Stimulated activated CD4-positive, alpha-beta T cell treated with anti-CD3 and anti-CD28 coated beads, Interleukin-1b, Interleukin-23, amount 100 ng/mL, for 48 hours (primary cell): Measurements from ENCODE around the gene PMEL.
A peak's percentile ranks its signal among the peaks of the same experiment; 100 is the strongest.
"Not testable (repeated sequence)": the region's sequence is repeated elsewhere in the genome, so short reads cannot be mapped to it uniquely, and the experiment has no call there.

Experiments used
- DNase-seq: peaks from one replicate; pipeline ENCODE4 v3.0.0-alpha.2; 2020

The PMEL gene

GRCh38 chr12:55940065-55940732, 25.6 kb downstream of the PMEL start:
- DNase-seq, result peak; percentile 82

GRCh38 chr12:55938826-55939501, 26.9 kb downstream of the PMEL start:
- DNase-seq, result peak; percentile 73

- DNase-seq, result no peak
These were observed 27.9 kb downstream of the PMEL start for GRCh38 chr12:55937981-55938380.

DNA sequence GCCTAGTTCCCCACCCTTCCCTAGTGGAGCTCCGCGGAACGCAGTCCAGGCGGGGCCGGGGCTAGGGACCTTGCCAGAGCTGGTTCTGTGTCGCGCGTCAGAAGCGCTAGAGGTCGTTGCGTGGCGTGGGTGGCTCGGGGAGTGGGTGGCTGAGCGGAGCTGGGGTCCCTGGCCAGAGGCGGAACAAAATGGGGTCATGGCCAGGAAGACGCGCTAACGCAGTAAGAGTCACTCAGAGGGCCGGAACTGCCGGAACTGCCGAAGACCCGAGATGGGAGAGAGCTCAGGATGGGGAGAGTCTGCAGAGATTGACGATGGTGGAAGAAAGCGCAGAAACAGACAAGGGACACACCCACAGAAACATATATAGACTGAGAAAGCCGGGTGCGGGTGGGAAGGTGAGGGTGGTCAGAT, 30.1 kb downstream of the PMEL start:
- DNase-seq, result peak; percentile 37

GRCh38 chr12:55934773-55935172, 31.1 kb downstream of the PMEL start:
- no peak for DNase-seq

- DNase-seq, result no peak
These were observed 31.8 kb downstream of the PMEL start for GRCh38 chr12:55933799-55934742.

DNA sequence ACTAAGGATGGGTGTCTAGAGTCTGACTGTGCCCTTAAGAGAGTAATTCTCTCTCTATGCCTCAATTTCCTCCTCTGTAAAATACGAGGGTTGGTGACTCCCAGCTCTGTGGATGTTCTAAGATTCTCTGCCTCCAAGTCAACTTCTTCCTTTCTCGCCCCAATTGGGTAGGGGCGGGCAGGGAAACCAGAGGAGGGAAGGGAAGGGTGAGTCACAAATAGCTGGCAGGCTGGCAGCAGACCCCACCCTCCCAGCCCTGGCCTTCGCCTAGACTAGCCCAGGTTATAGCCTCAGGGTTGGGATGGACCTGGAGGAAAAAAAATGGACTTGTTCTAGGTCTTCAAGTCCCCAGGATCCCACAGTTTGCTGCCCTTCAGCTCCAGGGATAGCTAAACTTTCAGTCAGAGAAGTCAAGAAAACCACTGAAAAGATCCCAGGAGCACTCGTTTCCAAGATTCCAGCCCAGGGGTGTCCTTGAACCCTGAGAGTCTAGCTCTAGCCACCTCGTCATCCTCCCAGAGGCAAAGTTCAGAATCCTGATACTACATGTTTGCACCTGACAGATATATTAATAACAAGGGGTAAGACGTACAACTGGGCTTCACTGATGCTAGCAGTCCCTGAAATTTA, 32.6 kb downstream of the PMEL start:
- no peak for DNase-seq

- DNase-seq, result peak; percentile 43
These were observed 33.3 kb downstream of the PMEL start for GRCh38 chr12:55932551-55932910.

GRCh38 chr12:55931780-55932550, 33.9 kb downstream of the PMEL start:
- no peak for DNase-seq

GRCh38 chr12:55931317-55931779, 34.5 kb downstream of the PMEL start:
- no peak for DNase-seq

DNA sequence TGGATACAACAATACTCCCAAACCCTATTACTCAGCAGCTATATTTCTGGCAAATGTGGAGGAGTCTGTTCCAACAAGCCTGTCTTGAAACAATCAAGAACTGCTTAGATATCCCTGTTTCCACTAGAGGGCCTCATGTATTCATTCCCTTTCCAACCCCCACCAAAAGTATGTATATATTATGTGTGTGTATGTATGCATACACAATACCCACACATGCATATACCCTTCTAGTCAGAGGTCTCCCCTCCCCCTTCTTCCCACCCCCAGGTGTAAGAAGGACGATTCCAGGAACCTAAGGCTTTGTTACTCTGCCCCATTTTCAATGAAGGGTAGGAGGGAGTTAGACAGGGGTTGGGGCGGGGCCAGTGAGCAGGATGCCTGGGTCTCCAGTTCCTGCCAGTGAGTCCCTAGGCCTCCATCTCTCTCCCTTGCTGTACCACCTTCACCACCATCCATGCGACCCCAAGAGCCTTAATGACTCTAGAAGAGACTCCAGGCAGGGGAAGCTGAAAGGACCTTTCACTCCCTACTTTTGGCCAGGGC, 35.0 kb downstream of the PMEL start, which contains the start of gene DGKA:
Gene DGKA (plus strand): TSS at position 392 of the 546 bp plus-strand sequence. CDS start 5,342 bp downstream, outside the sequence.
- DNase-seq, result peak; percentile 87

DNA sequence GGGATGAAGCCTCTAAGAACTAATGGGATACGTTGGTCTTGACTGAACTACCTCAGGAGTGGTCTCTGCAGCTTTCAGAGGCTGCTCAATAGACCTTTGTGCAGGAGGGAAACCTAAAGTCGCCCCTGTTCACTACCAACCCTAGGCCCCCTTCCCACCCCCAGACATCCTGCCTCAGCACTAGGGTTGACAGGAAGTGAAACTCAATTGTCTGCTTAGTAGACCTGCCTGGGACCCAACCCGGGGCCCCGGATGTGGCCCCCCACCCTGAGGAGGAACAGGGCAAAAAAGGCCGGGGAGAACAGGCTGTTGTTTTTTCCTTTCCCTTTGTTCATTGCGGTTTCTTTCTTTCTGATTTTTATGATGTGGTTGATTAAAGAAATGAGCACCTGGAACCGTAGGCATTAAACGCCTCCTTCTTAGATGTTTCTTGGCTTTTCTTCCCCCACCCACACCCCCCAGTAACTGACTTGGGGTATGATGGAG, 36.5 kb downstream of the PMEL start:
- peak; percentile 90 for DNase-seq

GRCh38 chr12:55927588-55928502, 38.0 kb downstream of the PMEL start, which contains the start of gene PYM1:
Gene PYM1 (minus strand): TSS chr12:55927894. CDS start chr12:55927761, 133 bp downstream.
- peak; percentile 80 for DNase-seq

- peak; percentile 95 for DNase-seq
These were observed 38.9 kb downstream of the PMEL start for GRCh38 chr12:55926738-55927587.

- DNase-seq, result no peak
These were observed 39.7 kb downstream of the PMEL start for GRCh38 chr12:55925870-55926737.

GRCh38 chr12:55925371-55925770, 40.5 kb downstream of the PMEL start:
- no peak for DNase-seq

DNA sequence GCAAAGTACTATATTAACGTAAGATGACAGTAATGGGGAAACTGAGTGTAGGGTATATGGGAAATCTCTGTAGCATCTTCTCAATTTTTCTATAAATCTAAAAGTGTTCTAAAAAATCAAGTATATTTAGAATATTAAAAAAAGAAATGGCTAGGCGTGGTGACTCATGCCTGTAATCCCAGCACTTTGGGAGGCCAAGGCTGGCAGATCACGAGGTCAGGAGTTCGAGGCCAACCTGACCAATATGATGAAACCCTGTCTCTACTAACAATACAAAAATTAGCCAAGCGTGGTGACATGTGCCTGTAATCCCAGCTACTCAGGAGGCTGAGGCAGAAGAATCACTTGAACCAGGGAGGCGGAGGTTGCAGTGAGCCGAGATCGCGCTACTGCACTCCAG, 42.2 kb downstream of the PMEL start:
- not testable (repeated sequence) for DNase-seq

GRCh38 chr12:55922126-55922525, 43.7 kb downstream of the PMEL start:
- DNase-seq, result no peak
